Naive B cell (primary cell): ENCODE results near the gene TMEM170B. TPM values are rescaled to one million over a fixed set of nuclear protein-coding genes. Genes with fewer than 3 reads are reported as not detected.

Source experiments
- ATAC-seq, 2 donors: fragments of 150-1000 bp; cut with Tn5 transposase; 2 replicates each; pipeline ENCODE4 v1.10.0; 2021; ENCODE audit warnings: low read depth in 2 of 2, mild to moderate bottlenecking in 2 of 2, moderate library complexity in 2 of 2
- DNase-seq: peaks from one replicate; pipeline ENCODE4 v3.0.0; 2022
- H3K27ac Mint-ChIP-seq, 6 donors: one replicate each; pipeline ENCODE4 v1.8.0; 2020 to 2022; ENCODE audit warnings: mild to moderate bottlenecking in 6 of 6, mixed read lengths in 6 of 6, moderate library complexity in 5 of 6, inconsistent platforms in 2 of 6
- H3K27me3 Mint-ChIP-seq, 3 donors: one replicate each; pipeline ENCODE4 v1.8.0; 2021 to 2022; ENCODE audit warnings: mixed read lengths in 3 of 3, mild to moderate bottlenecking in 1 of 3
- H3K36me3 Mint-ChIP-seq, 2 donors: one replicate each; pipeline ENCODE4 v1.8.0; 2020 to 2022; ENCODE audit warnings: mixed read lengths in 2 of 2, inconsistent platforms in 1 of 2, mild to moderate bottlenecking in 1 of 2
- H3K4me1 Mint-ChIP-seq, 3 donors: one replicate each; pipeline ENCODE4 v1.8.0; 2020 to 2022; ENCODE audit warnings: mixed read lengths in 3 of 3, inconsistent platforms in 1 of 3, mild to moderate bottlenecking in 1 of 3, moderate library complexity in 1 of 3
- H3K4me3 Mint-ChIP-seq, 8 donors: one replicate each; pipeline ENCODE4 v1.8.0; 2020 to 2022; ENCODE audit warnings: mild to moderate bottlenecking in 8 of 8, mixed read lengths in 8 of 8, moderate library complexity in 8 of 8, inconsistent platforms in 2 of 8
- H3K9me3 Mint-ChIP-seq, 7 donors: one replicate each; pipeline ENCODE4 v1.8.0; 2020 to 2022; ENCODE audit warnings: mixed read lengths in 7 of 7, mild to moderate bottlenecking in 5 of 7, inconsistent platforms in 2 of 7, moderate library complexity in 1 of 7
- polyA plus RNA-seq, 6 donors: library from polyadenylated mRNA; unstranded; fragments of 300-500 nt; fragmentation: Illumina TruSeq; gene quantifications; one replicate each; pipeline ENCODE4 v1.2.3, GENCODE V29; 2021; ENCODE audit warnings: low read depth in 6 of 6

The TMEM170B gene, protein sequence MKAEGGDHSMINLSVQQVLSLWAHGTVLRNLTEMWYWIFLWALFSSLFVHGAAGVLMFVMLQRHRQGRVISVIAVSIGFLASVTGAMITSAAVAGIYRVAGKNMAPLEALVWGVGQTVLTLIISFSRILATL
- 1 to 10 TPM in 1 of 6 donors, under 1 TPM in 5; 0.24 to 2.4 (median 0.31) TPM for polyA plus RNA-seq

DNA sequence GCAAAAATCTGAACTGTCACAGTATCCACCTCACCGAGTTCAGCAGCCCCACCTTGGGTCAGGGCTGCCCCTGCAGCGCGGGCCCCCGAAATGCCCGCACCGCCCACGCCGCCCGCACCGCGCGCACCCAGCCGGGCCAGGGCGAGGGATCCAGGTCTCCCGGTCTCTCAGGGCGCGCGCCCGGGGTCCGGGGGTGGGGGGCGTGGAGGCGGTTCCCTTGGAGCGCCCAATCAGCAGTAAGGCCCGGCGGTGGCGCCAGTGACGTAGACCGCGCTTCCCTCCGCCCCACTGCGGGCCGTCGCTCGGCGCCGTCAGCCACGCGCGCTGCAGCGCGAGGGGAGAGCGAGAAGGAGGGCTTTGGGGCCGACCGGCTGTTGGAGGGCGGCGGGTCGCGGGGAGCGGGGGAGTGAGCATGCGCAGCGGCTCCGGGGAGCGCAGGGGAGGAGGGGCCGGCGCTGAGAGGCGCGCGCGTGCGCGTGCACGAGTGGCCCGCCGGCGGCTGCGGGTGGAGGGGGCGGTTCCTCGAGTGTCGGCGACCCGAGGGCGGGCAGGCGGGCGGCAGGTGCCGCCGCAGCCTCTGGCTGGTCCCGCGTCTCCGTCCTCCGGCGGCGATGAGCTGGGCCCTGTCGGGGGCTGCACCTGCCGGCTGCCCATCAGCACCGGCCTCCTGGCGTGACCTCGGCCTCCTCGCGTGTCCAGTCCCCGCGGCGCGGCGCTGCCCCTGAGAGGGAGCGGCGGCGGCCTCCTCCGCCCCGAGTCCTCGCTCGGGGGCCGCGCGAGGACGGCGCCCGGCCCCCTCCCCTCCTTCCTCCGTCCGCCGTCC is at the start of gene TMEM170B:
Gene TMEM170B (plus strand): TSS at position 521 of the 823 bp plus-strand sequence. CDS start 529 bp downstream, outside the sequence.
- DNase-seq = peak; percentile 99
- H3K27ac Mint-ChIP-seq = peak within 1 kb of the TSS; percentile 79 to 95 (median 86)
- peaks cover 0 to 1% (median 0%) of the 10 kb centered on the region in 7 donors for H3K9me3 Mint-ChIP-seq
- H3K27me3 Mint-ChIP-seq = peaks cover 7 to 8% (median 8%) of the 10 kb centered on the region in 3 donors
- no peaks in the 10 kb centered on the region for H3K36me3 Mint-ChIP-seq
- H3K4me1 Mint-ChIP-seq = peaks cover 10 to 13% (median 12%) of the 10 kb centered on the region in 3 donors
- H3K4me3 Mint-ChIP-seq = peak within 1 kb of the TSS; percentile 87 to 97 (median 92)
- peak; percentile 93 to 94 for ATAC-seq

DNA sequence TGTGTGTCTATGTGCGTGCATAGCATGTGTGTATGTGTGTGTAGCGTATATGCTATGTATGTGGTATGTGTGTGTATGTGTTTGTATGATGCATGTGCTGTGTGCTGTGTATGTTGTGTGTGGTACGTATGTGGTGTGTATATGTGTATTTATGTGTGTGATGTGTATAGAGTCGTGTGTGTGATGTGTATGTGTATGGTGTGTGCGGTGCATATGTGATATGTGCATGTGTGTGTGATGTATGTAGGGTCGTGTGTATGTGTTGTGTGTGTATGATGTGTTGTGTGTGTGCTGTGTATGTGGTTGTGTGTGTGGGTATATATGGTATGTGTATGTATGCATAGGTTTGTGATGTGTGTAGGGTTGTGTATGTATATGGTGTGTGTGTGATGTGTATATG is 46.6 kb upstream of the TMEM170B start:
- Mint-ChIP-seq H3K27me3 (no peaks in the 10 kb centered on the region), H3K27ac (no peak overlapping the region), H3K4me3 (no peak overlapping the region), H3K4me1 (peaks cover 2 to 11% (median 9%) of the 10 kb centered on the region in 3 donors), H3K9me3 (peaks cover 0 to 4% (median 1%) of the 10 kb centered on the region in 7 donors), H3K36me3 (no peaks in the 10 kb centered on the region)
- ATAC-seq (no peak), DNase-seq (no peak)

GRCh38 chr6:11491596-11492463 is 45.7 kb upstream of the TMEM170B start:
- DNase-seq (peak; percentile 29), ATAC-seq (peak; percentile 68)
- H3K36me3 Mint-ChIP-seq = no peaks in the 10 kb centered on the region
- no peak overlapping the region for H3K4me3 Mint-ChIP-seq
- no peaks in the 10 kb centered on the region for H3K27me3 Mint-ChIP-seq
- no peak overlapping the region for H3K27ac Mint-ChIP-seq
- H3K4me1 Mint-ChIP-seq = peaks cover 2 to 13% (median 9%) of the 10 kb centered on the region in 3 donors
- peaks cover 0 to 4% (median 1%) of the 10 kb centered on the region in 7 donors for H3K9me3 Mint-ChIP-seq

DNA sequence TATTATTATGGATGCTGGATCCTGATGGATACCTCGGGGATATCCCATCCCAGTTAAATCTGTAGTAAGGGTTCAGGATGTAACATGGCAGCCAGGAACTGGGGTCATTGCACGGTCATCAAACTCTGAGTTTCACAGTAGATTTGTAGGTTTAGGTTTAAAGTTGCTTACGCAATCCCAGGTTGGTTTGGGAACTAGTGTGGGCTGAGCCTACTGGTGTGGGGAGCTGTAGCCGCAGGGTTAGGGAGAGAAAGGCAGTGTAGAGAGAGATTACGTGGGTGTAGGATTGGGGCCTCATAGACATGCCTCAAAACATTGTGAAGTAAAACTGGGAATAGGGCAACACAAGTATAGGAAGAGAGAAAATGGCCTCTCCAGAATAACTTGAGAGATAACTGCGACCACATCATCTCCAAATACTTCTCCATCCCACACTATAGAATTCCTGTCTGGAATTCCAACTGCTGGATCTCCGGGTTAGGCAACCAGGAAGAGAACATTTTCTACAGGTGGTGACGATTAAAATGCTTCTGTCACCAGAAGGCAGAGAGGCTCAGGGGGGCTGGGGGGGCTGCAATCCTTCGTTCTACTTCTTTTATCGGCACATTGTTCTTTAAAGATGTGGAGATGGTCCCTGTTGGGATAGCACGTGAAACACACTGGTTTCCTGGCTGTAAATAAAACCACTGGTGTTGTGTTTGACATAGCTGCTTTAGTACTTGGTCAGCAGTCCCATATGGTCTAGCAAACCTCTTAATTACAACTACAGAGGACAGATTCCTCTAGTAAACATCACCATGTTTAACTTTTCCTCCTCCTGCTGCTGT is 44.9 kb upstream of the TMEM170B start:
- H3K4me3 Mint-ChIP-seq = peak overlapping the region in 1 of 8 donors; percentile 11
- H3K27ac Mint-ChIP-seq = no peak overlapping the region
- ATAC-seq (no peak), DNase-seq (no peak)
- peaks cover 0 to 4% (median 1%) of the 10 kb centered on the region in 7 donors for H3K9me3 Mint-ChIP-seq
- H3K4me1 Mint-ChIP-seq = peaks cover under 1 to 14% (median 9%) of the 10 kb centered on the region in 3 donors
- H3K27me3 Mint-ChIP-seq = no peaks in the 10 kb centered on the region
- H3K36me3 Mint-ChIP-seq = no peaks in the 10 kb centered on the region

GRCh38 chr6:11493974-11494373 is 43.6 kb upstream of the TMEM170B start:
- Mint-ChIP-seq H3K27ac (peak overlapping the region in 5 of 6 donors; percentile 26 to 79 (median 59)), H3K4me3 (peak overlapping the region in 3 of 8 donors; percentile 42 to 79 (median 65)), H3K4me1 (peaks cover 0 to 14% (median 9%) of the 10 kb centered on the region in 3 donors), H3K27me3 (no peaks in the 10 kb centered on the region), H3K9me3 (peaks cover 0 to 4% (median 1%) of the 10 kb centered on the region in 7 donors), H3K36me3 (no peaks in the 10 kb centered on the region)
- no peak for DNase-seq
- ATAC-seq = no peak

DNA sequence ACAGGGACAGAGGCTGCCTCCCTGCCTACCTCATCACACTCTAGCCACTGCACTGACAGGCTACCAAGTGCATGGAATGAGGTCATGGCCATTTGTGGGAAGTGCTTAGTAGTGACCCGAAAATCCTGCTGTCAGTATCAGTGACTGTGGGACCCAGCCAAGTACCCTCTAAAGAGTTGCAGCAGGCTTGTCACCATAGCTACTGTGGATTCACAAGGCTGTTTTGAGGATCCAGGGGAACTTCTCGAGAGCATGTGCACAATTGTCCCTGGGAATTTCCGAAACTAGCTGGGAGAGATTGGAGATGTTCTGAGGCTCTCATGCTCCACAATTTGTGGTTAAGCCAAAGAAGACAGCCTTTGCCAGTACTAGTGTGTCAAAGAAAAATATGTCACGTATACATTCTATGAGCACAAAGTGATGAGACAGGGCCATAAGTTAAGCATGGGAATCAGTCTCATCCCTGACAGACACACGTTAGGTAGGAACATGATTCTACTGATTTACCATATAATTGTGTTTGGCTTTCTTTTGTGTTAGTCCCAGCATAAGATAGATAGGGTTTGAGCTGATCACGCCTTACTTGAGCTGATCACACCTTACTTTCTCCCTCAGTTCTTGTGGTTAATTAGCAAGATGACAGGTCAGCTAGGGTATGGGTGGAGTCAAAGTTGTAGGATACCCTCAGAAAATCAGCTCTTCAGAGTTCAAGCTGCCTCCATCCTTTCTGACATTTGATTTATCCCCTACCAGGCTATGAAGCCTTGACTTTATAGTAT is 42.6 kb upstream of the TMEM170B start:
- Mint-ChIP-seq H3K36me3 (no peaks in the 10 kb centered on the region), H3K27me3 (no peaks in the 10 kb centered on the region), H3K27ac (peak overlapping the region in 5 of 6 donors; percentile 26 to 88 (median 78)), H3K4me1 (peaks cover 0 to 14% (median 12%) of the 10 kb centered on the region in 3 donors), H3K4me3 (peak overlapping the region in 3 of 8 donors; percentile 11 to 65 (median 44)), H3K9me3 (peaks cover 0 to 4% (median 1%) of the 10 kb centered on the region in 7 donors)
- no peak for ATAC-seq
- DNase-seq = no peak

- Mint-ChIP-seq H3K4me1 (peaks cover 0 to 14% (median 13%) of the 10 kb centered on the region in 3 donors), H3K27me3 (no peaks in the 10 kb centered on the region), H3K9me3 (peaks cover 0 to 4% (median 1%) of the 10 kb centered on the region in 7 donors), H3K4me3 (peak overlapping the region in 2 of 8 donors; percentile 44 to 58), H3K36me3 (no peaks in the 10 kb centered on the region), H3K27ac (peak overlapping the region in 4 of 6 donors; percentile 31 to 80 (median 78))
- no peak for ATAC-seq
- no peak for DNase-seq
Observed at GRCh38 chr6:11495565-11496145, 41.9 kb upstream of the TMEM170B start.

- Mint-ChIP-seq H3K27ac (peak overlapping the region in 3 of 6 donors; percentile 7 to 64 (median 47)), H3K9me3 (peaks cover 0 to 6% (median 3%) of the 10 kb centered on the region in 7 donors), H3K4me3 (peak overlapping the region in 3 of 8 donors; percentile 32 to 58 (median 39)), H3K36me3 (no peaks in the 10 kb centered on the region), H3K27me3 (no peaks in the 10 kb centered on the region), H3K4me1 (peaks cover 0 to 14% (median 13%) of the 10 kb centered on the region in 3 donors)
- DNase-seq = peak; percentile 80
- ATAC-seq = peak; percentile 69 to 79
Observed at GRCh38 chr6:11496152-11497060, 41.1 kb upstream of the TMEM170B start.

- DNase-seq (no peak), ATAC-seq (no peak)
- H3K27me3 Mint-ChIP-seq = no peaks in the 10 kb centered on the region
- peak overlapping the region in 2 of 6 donors; percentile 7 to 64 for H3K27ac Mint-ChIP-seq
- no peaks in the 10 kb centered on the region for H3K36me3 Mint-ChIP-seq
- H3K9me3 Mint-ChIP-seq = peaks cover 0 to 6% (median 3%) of the 10 kb centered on the region in 7 donors
- H3K4me3 Mint-ChIP-seq = no peak overlapping the region
- H3K4me1 Mint-ChIP-seq = peaks cover 0 to 14% (median 13%) of the 10 kb centered on the region in 3 donors
Observed at GRCh38 chr6:11497107-11497506, 40.4 kb upstream of the TMEM170B start.

GRCh38 chr6:11497881-11498280 is 39.7 kb upstream of the TMEM170B start:
- peaks cover 0 to 6% (median 3%) of the 10 kb centered on the region in 7 donors for H3K9me3 Mint-ChIP-seq
- H3K27ac Mint-ChIP-seq = peak overlapping the region in 1 of 6 donors; percentile 80
- no peak overlapping the region for H3K4me3 Mint-ChIP-seq
- DNase-seq (no peak), ATAC-seq (no peak)
- H3K4me1 Mint-ChIP-seq = peaks cover 0 to 14% (median 13%) of the 10 kb centered on the region in 3 donors
- H3K27me3 Mint-ChIP-seq = no peaks in the 10 kb centered on the region
- H3K36me3 Mint-ChIP-seq = no peaks in the 10 kb centered on the region
